ENCODE measurements around the gene QRSL1.
A peak's percentile ranks its signal among the peaks of the same experiment; 100 is the strongest.
"Not testable (repeated sequence)": the region's sequence is repeated elsewhere in the genome, so short reads cannot be mapped to it uniquely, and the experiment has no call there.

The QRSL1 gene

GRCh38 chr6:106629103-106629858 lies at the start of gene QRSL1, which contains the start of gene RTN4IP1:
Gene QRSL1 (plus strand): TSS chr6:106629578. CDS start chr6:106629682, 104 bp downstream.
Gene RTN4IP1 (minus strand): TSS chr6:106629498. CDS start chr6:106629021, 477 bp downstream.
- ChIA-PET POLR2A (no interaction called here), CTCF (no interaction called here)
- TF ChIP-seq L3MBTL2 (conservative IDR thresholded peaks at IDR 0.05): peak; percentile 56; the same call in 1 of the 2 replicates
- TF ChIP-seq FOXM1 (IDR thresholded peaks at IDR 0.05; ENCODE audit: borderline replicate concordance): no peak
- TF ChIP-seq FOXA1 (IDR thresholded peaks at IDR 0.05): no peak
- TF ChIP-seq FOXK2 (IDR thresholded peaks at IDR 0.05): no peak
- TF ChIP-seq SP1 (IDR thresholded peaks at IDR 0.05): no peak
- TF ChIP-seq CTBP1 (IDR thresholded peaks at IDR 0.05; ENCODE audit: borderline replicate concordance): no peak
- peak; percentile 72; the same call in 1 of the 2 replicates for TF ChIP-seq ZNF384 (IDR thresholded peaks at IDR 0.05)
- TF ChIP-seq NFRKB (IDR thresholded peaks at IDR 0.05): peak; percentile 68
- no peak for TF ChIP-seq LEF1 (IDR thresholded peaks at IDR 0.05; ENCODE audit: borderline replicate concordance)
- 0 out of 2 replicates have a peak, but pooled peaks have one; percentile 26 for TF ChIP-seq ELF4 (IDR thresholded peaks at IDR 0.05)
- peak; percentile 95 for DNase-seq (ENCODE audit: extremely low spot score)

GRCh38 chr6:106581468-106581867 lies 47.9 kb upstream of the QRSL1 start:
- ChIA-PET CTCF (no interaction called here), POLR2A (no interaction called here)
- TF ChIP-seq TARDBP (IDR thresholded peaks at IDR 0.05): no peak
- no peak for TF ChIP-seq NFRKB (IDR thresholded peaks at IDR 0.05)
- no peak for TF ChIP-seq FOXK2 (IDR thresholded peaks at IDR 0.05)
- no peak for TF ChIP-seq LEF1 (IDR thresholded peaks at IDR 0.05; ENCODE audit: borderline replicate concordance)
- no peak for TF ChIP-seq SUZ12 (IDR thresholded peaks at IDR 0.05)
- TF ChIP-seq CTBP1 (IDR thresholded peaks at IDR 0.05; ENCODE audit: borderline replicate concordance): no peak
- TF ChIP-seq BHLHE40 (IDR thresholded peaks at IDR 0.05; ENCODE audit: borderline replicate concordance): no peak
- TF ChIP-seq FOXM1 (IDR thresholded peaks at IDR 0.05; ENCODE audit: borderline replicate concordance): no peak
- DNase-seq (ENCODE audit: extremely low spot score): no peak

GRCh38 chr6:106586815-106587415 lies 42.5 kb upstream of the QRSL1 start:
- TF ChIP-seq CTBP1 (IDR thresholded peaks at IDR 0.05; ENCODE audit: borderline replicate concordance): no peak
- no peak for TF ChIP-seq TARDBP (IDR thresholded peaks at IDR 0.05)
- no peak for TF ChIP-seq HDGF (IDR thresholded peaks at IDR 0.05; ENCODE audit: borderline replicate concordance)
- no peak for TF ChIP-seq FOXK2 (IDR thresholded peaks at IDR 0.05)
- POLR2A ChIA-PET: no interaction called here
- CTCF ChIA-PET: interaction anchor here (0.8 kb wide), 1 partner anchor 172 kb away, joined by 4 read pairs; no protein-coding TSS in a partner anchor
- DNase-seq (ENCODE audit: extremely low spot score): no peak

GRCh38 chr6:106588937-106589336 lies 40.4 kb upstream of the QRSL1 start:
- DNase-seq (ENCODE audit: extremely low spot score); POLR2A ChIA-PET; CTCF ChIA-PET: not testable (repeated sequence)

- no peak for DNase-seq (ENCODE audit: extremely low spot score)
- ChIA-PET POLR2A (no interaction called here), CTCF (interaction anchor here (0.6 to 1.0 kb wide), 2 partner anchors 24 to 459 kb away, joined by 3 read pairs; no protein-coding TSS in a partner anchor)
- TF ChIP-seq ARNT (IDR thresholded peaks at IDR 0.05): no peak
- TF ChIP-seq BHLHE40 (IDR thresholded peaks at IDR 0.05; ENCODE audit: borderline replicate concordance): no peak
- TF ChIP-seq TARDBP (IDR thresholded peaks at IDR 0.05): no peak
- no peak for TF ChIP-seq L3MBTL2 (conservative IDR thresholded peaks at IDR 0.05)
- TF ChIP-seq ZNF384 (IDR thresholded peaks at IDR 0.05): no peak
- TF ChIP-seq FOXA1 (IDR thresholded peaks at IDR 0.05): no peak
- TF ChIP-seq LEF1 (IDR thresholded peaks at IDR 0.05; ENCODE audit: borderline replicate concordance): no peak
- no peak for TF ChIP-seq HDGF (IDR thresholded peaks at IDR 0.05; ENCODE audit: borderline replicate concordance)
- TF ChIP-seq PKNOX1 (IDR thresholded peaks at IDR 0.05): no peak
- no peak for TF ChIP-seq ELF4 (IDR thresholded peaks at IDR 0.05)
- no peak for TF ChIP-seq NFRKB (IDR thresholded peaks at IDR 0.05)
- no peak for TF ChIP-seq CTBP1 (IDR thresholded peaks at IDR 0.05; ENCODE audit: borderline replicate concordance)
- no peak for TF ChIP-seq FOXK2 (IDR thresholded peaks at IDR 0.05)
- no peak for TF ChIP-seq FOXM1 (IDR thresholded peaks at IDR 0.05; ENCODE audit: borderline replicate concordance)
These were observed 38.1 kb upstream of the QRSL1 start for GRCh38 chr6:106591111-106591825.

GRCh38 chr6:106599440-106599839 lies 29.9 kb upstream of the QRSL1 start:
- no peak for DNase-seq (ENCODE audit: extremely low spot score)
- POLR2A ChIA-PET: no interaction called here
- CTCF ChIA-PET: no interaction called here
- TF ChIP-seq CTBP1 (IDR thresholded peaks at IDR 0.05; ENCODE audit: borderline replicate concordance): no peak
- TF ChIP-seq FOXA1 (IDR thresholded peaks at IDR 0.05): no peak
- no peak for TF ChIP-seq TARDBP (IDR thresholded peaks at IDR 0.05)
- no peak for TF ChIP-seq ELF4 (IDR thresholded peaks at IDR 0.05)
- TF ChIP-seq BHLHE40 (IDR thresholded peaks at IDR 0.05; ENCODE audit: borderline replicate concordance): no peak
- no peak for TF ChIP-seq PKNOX1 (IDR thresholded peaks at IDR 0.05)
- TF ChIP-seq ARNT (IDR thresholded peaks at IDR 0.05): no peak
- no peak for TF ChIP-seq SP1 (IDR thresholded peaks at IDR 0.05)
- TF ChIP-seq FOXK2 (IDR thresholded peaks at IDR 0.05): no peak
- TF ChIP-seq LEF1 (IDR thresholded peaks at IDR 0.05; ENCODE audit: borderline replicate concordance): no peak
- no peak for TF ChIP-seq FOXM1 (IDR thresholded peaks at IDR 0.05; ENCODE audit: borderline replicate concordance)
